ENCODE measurements around the gene DPYD. TPM values are rescaled to one million over a fixed set of nuclear protein-coding genes. Genes with fewer than 3 reads are reported as not detected.
"Not testable (repeated sequence)": the region's sequence is repeated elsewhere in the genome, so short reads cannot be mapped to it uniquely, and the experiment has no call there.

Gene DPYD
- total RNA-seq, 1 experiment from 2014 or later = 0.46 TPM

GRCh38 chr1:97350241-97350640, 570.6 kb downstream of the DPYD start:
- TF ChIP-seq E2F1 (CRISPR knock-in tag; IDR thresholded peaks at IDR 0.05) (no peak), ZNF232 (CRISPR knock-in tag; IDR thresholded peaks at IDR 0.05) (no peak), OVOL2 (CRISPR knock-in tag; IDR thresholded peaks at IDR 0.05; ENCODE audit: borderline replicate concordance) (no peak), JAZF1 (CRISPR knock-in tag; IDR thresholded peaks at IDR 0.05) (no peak), ZBTB43 (CRISPR knock-in tag; IDR thresholded peaks at IDR 0.05) (no peak), FOXK1 (CRISPR knock-in tag; IDR thresholded peaks at IDR 0.05) (no peak)
- TF ChIP-seq, protein P1, sequence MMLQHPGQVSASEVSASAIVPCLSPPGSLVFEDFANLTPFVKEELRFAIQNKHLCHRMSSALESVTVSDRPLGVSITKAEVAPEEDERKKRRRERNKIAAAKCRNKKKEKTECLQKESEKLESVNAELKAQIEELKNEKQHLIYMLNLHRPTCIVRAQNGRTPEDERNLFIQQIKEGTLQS (CRISPR knock-in tag; conservative IDR thresholded peaks at IDR 0.05) = no peak
- TF ChIP-seq, protein P2, sequence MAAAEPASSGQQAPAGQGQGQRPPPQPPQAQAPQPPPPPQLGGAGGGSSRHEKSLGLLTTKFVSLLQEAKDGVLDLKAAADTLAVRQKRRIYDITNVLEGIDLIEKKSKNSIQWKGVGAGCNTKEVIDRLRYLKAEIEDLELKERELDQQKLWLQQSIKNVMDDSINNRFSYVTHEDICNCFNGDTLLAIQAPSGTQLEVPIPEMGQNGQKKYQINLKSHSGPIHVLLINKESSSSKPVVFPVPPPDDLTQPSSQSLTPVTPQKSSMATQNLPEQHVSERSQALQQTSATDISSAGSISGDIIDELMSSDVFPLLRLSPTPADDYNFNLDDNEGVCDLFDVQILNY (CRISPR knock-in tag; IDR thresholded peaks at IDR 0.05) = no peak
- no peaks in the 10 kb centered on the region for H3K27me3 Mint-ChIP-seq (ENCODE audit: low read depth)
- CTCF ChIA-PET = no interaction called here

DNA sequence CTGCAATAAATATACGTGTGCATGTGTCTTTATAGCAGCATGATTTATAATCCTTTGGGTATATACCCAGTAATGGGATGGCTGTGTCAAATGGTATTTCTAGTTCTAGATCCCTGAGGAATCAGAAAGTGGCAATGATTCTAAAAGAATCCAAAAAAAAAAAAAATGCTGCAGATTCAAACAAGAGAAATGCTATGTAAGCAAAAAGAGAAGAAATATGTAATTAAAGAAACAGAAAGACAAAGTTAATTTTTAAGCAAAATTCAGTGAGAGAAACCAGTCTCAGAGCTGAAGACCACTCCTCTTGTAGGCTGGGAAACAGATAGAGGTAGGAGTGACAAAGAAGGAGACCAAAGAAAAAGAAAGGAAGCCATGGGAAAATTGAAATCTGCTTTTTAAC, 571.0 kb downstream of the DPYD start:
- CTCF ChIA-PET, ATAC-seq: not testable (repeated sequence)

More at GRCh38 chr1:97350241-97350640, 570.6 kb downstream of the DPYD start:
- POLR2A ChIA-PET = interaction anchor here (0.6 kb wide), 1 partner anchor 1600 kb away, joined by 3 read pairs; no protein-coding TSS in a partner anchor
- Mint-ChIP-seq H3K4me3 (no peak overlapping the region), H3K36me3 (no peaks in the 10 kb centered on the region), H3K9me3 (no peaks in the 10 kb centered on the region), H3K27ac (no peak overlapping the region), H3K4me1 (peaks cover 15% of the 10 kb centered on the region)
- ATAC-seq (no peak), DNase-seq (ENCODE audit: low spot score) (no peak)

DNA sequence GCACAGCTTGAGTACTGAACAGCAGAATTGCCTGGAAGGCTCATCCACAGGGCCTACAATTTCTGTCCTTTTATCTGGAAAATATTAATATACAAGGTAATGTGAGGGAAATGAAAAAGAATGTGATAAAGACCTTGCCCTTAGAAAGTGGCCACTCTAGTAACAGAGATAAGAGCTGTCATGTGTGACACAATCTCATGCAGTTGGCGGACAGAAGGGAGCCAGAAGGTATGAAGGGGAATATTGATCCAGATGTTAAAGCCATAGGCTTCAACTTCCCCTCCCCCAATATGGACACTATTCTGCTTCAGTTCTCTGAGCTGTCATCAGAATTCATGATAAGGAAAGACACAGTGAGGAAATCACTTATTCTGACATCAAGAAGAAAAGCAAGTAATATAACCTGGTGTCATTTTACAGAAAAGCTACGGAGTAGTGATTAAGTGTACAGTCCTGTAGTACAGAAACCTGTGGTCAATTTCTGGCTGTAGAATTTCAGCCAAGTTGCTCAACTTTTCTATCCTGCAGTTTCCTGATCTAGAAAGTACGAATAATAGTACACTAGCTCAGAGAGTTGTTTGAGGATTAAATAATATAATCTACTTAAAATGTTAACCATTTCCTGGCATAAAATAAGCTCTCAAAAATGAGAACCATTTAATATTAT, 572.1 kb downstream of the DPYD start:
- ChIA-PET CTCF (no interaction called here), POLR2A (no interaction called here)
- peaks cover 15% of the 10 kb centered on the region for H3K4me1 Mint-ChIP-seq
- no peaks in the 10 kb centered on the region for H3K9me3 Mint-ChIP-seq
- ATAC-seq (no peak), DNase-seq (ENCODE audit: low spot score) (no peak)
- no peaks in the 10 kb centered on the region for H3K27me3 Mint-ChIP-seq (ENCODE audit: low read depth)
- no peak overlapping the region for H3K27ac Mint-ChIP-seq
- H3K4me3 Mint-ChIP-seq = no peak overlapping the region
- H3K36me3 Mint-ChIP-seq = no peaks in the 10 kb centered on the region
- TF ChIP-seq, protein P3, sequence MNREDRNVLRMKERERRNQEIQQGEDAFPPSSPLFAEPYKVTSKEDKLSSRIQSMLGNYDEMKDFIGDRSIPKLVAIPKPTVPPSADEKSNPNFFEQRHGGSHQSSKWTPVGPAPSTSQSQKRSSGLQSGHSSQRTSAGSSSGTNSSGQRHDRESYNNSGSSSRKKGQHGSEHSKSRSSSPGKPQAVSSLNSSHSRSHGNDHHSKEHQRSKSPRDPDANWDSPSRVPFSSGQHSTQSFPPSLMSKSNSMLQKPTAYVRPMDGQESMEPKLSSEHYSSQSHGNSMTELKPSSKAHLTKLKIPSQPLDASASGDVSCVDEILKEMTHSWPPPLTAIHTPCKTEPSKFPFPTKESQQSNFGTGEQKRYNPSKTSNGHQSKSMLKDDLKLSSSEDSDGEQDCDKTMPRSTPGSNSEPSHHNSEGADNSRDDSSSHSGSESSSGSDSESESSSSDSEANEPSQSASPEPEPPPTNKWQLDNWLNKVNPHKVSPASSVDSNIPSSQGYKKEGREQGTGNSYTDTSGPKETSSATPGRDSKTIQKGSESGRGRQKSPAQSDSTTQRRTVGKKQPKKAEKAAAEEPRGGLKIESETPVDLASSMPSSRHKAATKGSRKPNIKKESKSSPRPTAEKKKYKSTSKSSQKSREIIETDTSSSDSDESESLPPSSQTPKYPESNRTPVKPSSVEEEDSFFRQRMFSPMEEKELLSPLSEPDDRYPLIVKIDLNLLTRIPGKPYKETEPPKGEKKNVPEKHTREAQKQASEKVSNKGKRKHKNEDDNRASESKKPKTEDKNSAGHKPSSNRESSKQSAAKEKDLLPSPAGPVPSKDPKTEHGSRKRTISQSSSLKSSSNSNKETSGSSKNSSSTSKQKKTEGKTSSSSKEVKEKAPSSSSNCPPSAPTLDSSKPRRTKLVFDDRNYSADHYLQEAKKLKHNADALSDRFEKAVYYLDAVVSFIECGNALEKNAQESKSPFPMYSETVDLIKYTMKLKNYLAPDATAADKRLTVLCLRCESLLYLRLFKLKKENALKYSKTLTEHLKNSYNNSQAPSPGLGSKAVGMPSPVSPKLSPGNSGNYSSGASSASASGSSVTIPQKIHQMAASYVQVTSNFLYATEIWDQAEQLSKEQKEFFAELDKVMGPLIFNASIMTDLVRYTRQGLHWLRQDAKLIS (CRISPR knock-in tag; IDR thresholded peaks at IDR 0.05; ENCODE audit: borderline replicate concordance) = no peak
- no peak for TF ChIP-seq ZBTB43 (CRISPR knock-in tag; IDR thresholded peaks at IDR 0.05)
- no peak for TF ChIP-seq OVOL2 (CRISPR knock-in tag; IDR thresholded peaks at IDR 0.05; ENCODE audit: borderline replicate concordance)
- TF ChIP-seq HMGXB4 (CRISPR knock-in tag; IDR thresholded peaks at IDR 0.05) = no peak
- no peak for TF ChIP-seq E2F1 (CRISPR knock-in tag; IDR thresholded peaks at IDR 0.05)
- no peak for TF ChIP-seq RELA (CRISPR knock-in tag; IDR thresholded peaks at IDR 0.05; ENCODE audit: borderline replicate concordance)
- no peak for TF ChIP-seq TP53 (CRISPR knock-in tag; IDR thresholded peaks at IDR 0.05)
- TF ChIP-seq PRRX2 (CRISPR knock-in tag; IDR thresholded peaks at IDR 0.05) = no peak
- TF ChIP-seq ZNF396 (CRISPR knock-in tag; IDR thresholded peaks at IDR 0.05; ENCODE audit: borderline replicate concordance) = no peak

More for the DNA sequence above, 571.0 kb downstream of the DPYD start:
- POLR2A ChIA-PET = interaction anchor here (0.6 kb wide), 1 partner anchor 1601 kb away, joined by 3 read pairs; no protein-coding TSS in a partner anchor
- H3K27me3 Mint-ChIP-seq (ENCODE audit: low read depth); H3K9me3 Mint-ChIP-seq; H3K4me3 Mint-ChIP-seq; H3K27ac Mint-ChIP-seq; H3K36me3 Mint-ChIP-seq; DNase-seq (ENCODE audit: low spot score): not testable (repeated sequence)
- H3K4me1 Mint-ChIP-seq = peaks cover 15% of the 10 kb centered on the region

Data from WTC11 (cell line).